ENCODE results near the gene PKP2. TPM values are rescaled to one million over a fixed set of nuclear protein-coding genes. Genes with fewer than 3 reads are reported as not detected.
"Not testable (repeated sequence)": the region's sequence is repeated elsewhere in the genome, so short reads cannot be mapped to it uniquely, and the experiment has no call there.

The PKP2 gene
- total RNA-seq, 1 donor from 2014 or later: 428 TPM

- H3K27ac ChIP-seq (replicated peaks): peak overlapping the region; percentile 92
- no peak for DNase-seq
- intact Hi-C loops (cut with micrococcal nuclease): no loop called here
Measured at GRCh38 chr12:32881107-32881506, 15.5 kb downstream of the PKP2 start.

GRCh38 chr12:32879066-32879465, 17.5 kb downstream of the PKP2 start:
- H3K36me3 ChIP-seq; intact Hi-C loops (cut with micrococcal nuclease); H3K27me3 ChIP-seq (ENCODE audit: low read depth); DNase-seq; H3K9me3 ChIP-seq (replicated peaks): not testable (repeated sequence)
- Histone ChIP-seq H3K4me1 (peaks cover 73% of the 10 kb centered on the region), H3K27ac (replicated peaks) (peak overlapping the region; percentile 92), H3K4me3 (peak overlapping the region; percentile 57)

More at GRCh38 chr12:32881107-32881506, 15.5 kb downstream of the PKP2 start:
- H3K4me1 ChIP-seq: peaks cover 64% of the 10 kb centered on the region
- no peaks in the 10 kb centered on the region for H3K9me3 ChIP-seq (replicated peaks)
- H3K36me3 ChIP-seq: peaks cover 3% of the 10 kb centered on the region
- H3K27me3 ChIP-seq (ENCODE audit: low read depth): no peaks in the 10 kb centered on the region
- H3K4me3 ChIP-seq: peak overlapping the region; percentile 22
- TF ChIP-seq CTCF (IDR thresholded peaks at IDR 0.05; ENCODE audit: borderline replicate concordance): no peak

- Histone ChIP-seq H3K4me1 (peaks cover 72% of the 10 kb centered on the region), H3K36me3 (peaks cover 4% of the 10 kb centered on the region), H3K4me3 (peak overlapping the region; percentile 57), H3K9me3 (replicated peaks) (no peaks in the 10 kb centered on the region), H3K27ac (replicated peaks) (peak overlapping the region; percentile 92), H3K27me3 (ENCODE audit: low read depth) (no peaks in the 10 kb centered on the region)
- TF ChIP-seq CTCF (IDR thresholded peaks at IDR 0.05; ENCODE audit: borderline replicate concordance): peak; percentile 10
- intact Hi-C loops (cut with micrococcal nuclease): no loop called here
- peak; percentile 80 for DNase-seq
Measured at GRCh38 chr12:32877601-32878459, 18.7 kb downstream of the PKP2 start.

- peaks cover 7% of the 10 kb centered on the region for H3K36me3 ChIP-seq
- no peaks in the 10 kb centered on the region for H3K27me3 ChIP-seq (ENCODE audit: low read depth)
- H3K9me3 ChIP-seq (replicated peaks): no peaks in the 10 kb centered on the region
- DNase-seq: no peak
- no peak for TF ChIP-seq CTCF (IDR thresholded peaks at IDR 0.05; ENCODE audit: borderline replicate concordance)
- intact Hi-C loops (cut with micrococcal nuclease): no loop called here
- H3K4me1 ChIP-seq: peaks cover 77% of the 10 kb centered on the region
- H3K27ac ChIP-seq (replicated peaks): peak overlapping the region; percentile 92
- H3K4me3 ChIP-seq: peak overlapping the region; percentile 57
Measured at GRCh38 chr12:32876004-32876403, 20.6 kb downstream of the PKP2 start.

GRCh38 chr12:32874975-32875374, 21.6 kb downstream of the PKP2 start:
- Histone ChIP-seq H3K9me3 (replicated peaks) (no peaks in the 10 kb centered on the region), H3K36me3 (peaks cover 7% of the 10 kb centered on the region), H3K27me3 (ENCODE audit: low read depth) (no peaks in the 10 kb centered on the region), H3K4me1 (peaks cover 72% of the 10 kb centered on the region), H3K4me3 (peak overlapping the region; percentile 57), H3K27ac (replicated peaks) (peak overlapping the region; percentile 92)
- intact Hi-C loops (cut with micrococcal nuclease): no loop called here
- no peak for DNase-seq
- no peak for TF ChIP-seq CTCF (IDR thresholded peaks at IDR 0.05; ENCODE audit: borderline replicate concordance)

- no peak for DNase-seq
Measured at GRCh38 chr12:32874078-32874477, 22.5 kb downstream of the PKP2 start.

GRCh38 chr12:32872416-32872815, 24.2 kb downstream of the PKP2 start:
- Histone ChIP-seq H3K36me3 (peaks cover 25% of the 10 kb centered on the region), H3K4me1 (peaks cover 64% of the 10 kb centered on the region), H3K4me3 (peak overlapping the region; percentile 3), H3K27ac (replicated peaks) (peak overlapping the region; percentile 92)
- DNase-seq; H3K9me3 ChIP-seq (replicated peaks); H3K27me3 ChIP-seq (ENCODE audit: low read depth); intact Hi-C loops (cut with micrococcal nuclease): not testable (repeated sequence)

More at GRCh38 chr12:32874078-32874477, 22.5 kb downstream of the PKP2 start:
- Histone ChIP-seq H3K9me3 (replicated peaks) (no peaks in the 10 kb centered on the region), H3K27me3 (ENCODE audit: low read depth) (no peaks in the 10 kb centered on the region), H3K4me3 (no peak overlapping the region), H3K36me3 (peaks cover 8% of the 10 kb centered on the region), H3K27ac (replicated peaks) (peak overlapping the region; percentile 92), H3K4me1 (peaks cover 66% of the 10 kb centered on the region)
- TF ChIP-seq CTCF (IDR thresholded peaks at IDR 0.05; ENCODE audit: borderline replicate concordance): no peak
- intact Hi-C loops (cut with micrococcal nuclease): no loop called here
